A673 (cell line): ENCODE data around the gene SEC31B. TPM values are rescaled to one million over a fixed set of nuclear protein-coding genes. Genes with fewer than 3 reads are reported as not detected.

Experiments used
- BruUV-seq: library from RNA; stranded (reverse); fragments of 400-500 nt; replicated peaks from 2 replicates; lab custom pipeline; 2021; lab: Mats Ljungman, UMichigan
- CTCF ChIA-PET: fragments of 300-600 bp; sonication (Branson Sonifier 250); formaldehyde crosslinking; loops from one replicate; lab custom pipeline; 2022; ENCODE audit warnings: antibody characterized with exemption; lab: Charles Lee
- POLR2A ChIA-PET: fragments of 300-600 bp; sonication (Branson Sonifier 250); formaldehyde crosslinking; loops from one replicate; lab custom pipeline; 2022; ENCODE audit warnings: antibody characterized with exemption; ENCODE audit not compliant: low non-redundant PET; lab: Charles Lee
- DNase-seq: peaks from one replicate; pipeline ENCODE4 v3.0.0-alpha.2; 2015; ENCODE audit warnings: low spot score
- H3K27ac ChIP-seq: fragments of 200-600 bp; sonication (generic); 2 replicates; pipeline ENCODE4 v1.5.1; 2016; ENCODE audit warnings: mixed run types, low read depth, mild to moderate bottlenecking, mixed read lengths, antibody characterized with exemption, low read length; ENCODE audit not compliant: poor library complexity, severe bottlenecking
- H3K27me3 ChIP-seq: fragments of 200-600 bp; sonication (generic); replicated peaks from 2 replicates; pipeline ENCODE4 v1.6.1; 2017; ENCODE audit warnings: mixed run types, low read depth, mild to moderate bottlenecking, mixed read lengths, antibody characterized with exemption, low read length; ENCODE audit not compliant: insufficient read depth, poor library complexity
- H3K36me3 ChIP-seq: fragments of 200-600 bp; sonication (generic); 2 replicates; pipeline ENCODE4 v1.6.1; 2016; ENCODE audit warnings: mixed run types, mild to moderate bottlenecking, mixed read lengths, antibody characterized with exemption, low read length; ENCODE audit not compliant: insufficient read depth, poor library complexity, severe bottlenecking
- H3K4me1 ChIP-seq: fragments of 200-600 bp; sonication (generic); 2 replicates; pipeline ENCODE4 v1.6.1; 2017; ENCODE audit warnings: mixed run types, mild to moderate bottlenecking, mixed read lengths, antibody characterized with exemption, low read length; ENCODE audit not compliant: insufficient read depth, poor library complexity, severe bottlenecking
- H3K4me3 ChIP-seq: fragments of 200-600 bp; sonication (generic); 2 replicates; pipeline ENCODE4 v1.5.1; 2016; ENCODE audit warnings: low read depth, mixed run types, mild to moderate bottlenecking, mixed read lengths, low read length; ENCODE audit not compliant: poor library complexity, severe bottlenecking
- H3K9me3 ChIP-seq: fragments of 200-600 bp; sonication (generic); 2 replicates; pipeline ENCODE4 v1.6.1; 2016; ENCODE audit warnings: mixed run types, low read depth, mild to moderate bottlenecking, mixed read lengths, antibody characterized with exemption, low read length; ENCODE audit not compliant: poor library complexity, severe bottlenecking
- EZH2 ChIP-seq: fragments of 200-600 bp; sonication (generic); IDR thresholded peaks from 2 replicates; pipeline ENCODE4 v1.6.1; 2017; ENCODE audit warnings: borderline replicate concordance, low read depth, mild to moderate bottlenecking, mixed read lengths, antibody characterized with exemption, low read length; ENCODE audit not compliant: poor library complexity, severe bottlenecking
- intact Hi-C: fragments of 100-400 bp; cut with micrococcal nuclease; formaldehyde crosslinking; loops from one replicate; pipeline ENCODE4 v1.10.0; 2022; ENCODE audit not compliant: unreplicated experiment
- total RNA-seq: library from RNA; stranded (reverse); gene quantifications from 2 replicates; pipeline ENCODE4 v1.2.3, GENCODE V29; 2021
- TF ChIP-seq, protein P1 (sequence below): fragments of 300-800, 200-600 bp; sonication (generic); conservative IDR thresholded peaks from 2 replicates; pipeline ENCODE4 v1.5.1; 2017; ENCODE audit warnings: low read depth, mild to moderate bottlenecking, antibody characterized with exemption, low read length, moderate library complexity, mixed read lengths

The SEC31B gene
- total RNA-seq, 1 experiment from 2014 or later = 3.8 TPM

DNA sequence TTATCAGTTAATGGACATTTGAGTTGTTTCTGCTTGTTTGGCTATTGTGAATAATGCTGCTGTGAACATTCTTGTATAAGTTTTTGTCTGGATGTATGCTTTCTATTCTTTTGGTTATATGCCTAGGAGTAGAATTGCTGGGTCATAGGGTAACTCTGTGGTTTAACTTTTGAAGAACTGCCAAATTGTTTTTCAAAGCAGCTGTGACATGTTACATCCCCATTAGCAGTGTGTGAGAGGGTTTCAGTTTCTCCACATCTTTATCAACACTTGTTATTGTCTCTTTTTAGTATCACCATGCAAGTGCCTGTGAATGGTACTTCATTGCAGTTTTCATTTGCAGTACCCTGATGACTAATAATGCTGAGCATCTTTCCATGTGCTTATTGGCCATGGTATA, 12.1 kb upstream of the SEC31B start:
- no peaks in the 10 kb centered on the region for H3K27me3 ChIP-seq
- ChIA-PET CTCF (no interaction called here), POLR2A (no interaction called here)
- peaks cover 13% of the 10 kb centered on the region for H3K4me1 ChIP-seq
- no peaks in the 10 kb centered on the region for H3K9me3 ChIP-seq
- peaks cover 7% of the 10 kb centered on the region for H3K36me3 ChIP-seq
- intact Hi-C loops = no loop called here
- DNase-seq = no peak
- BruUV-seq = no TSS peak
- TF ChIP-seq, protein P1, sequence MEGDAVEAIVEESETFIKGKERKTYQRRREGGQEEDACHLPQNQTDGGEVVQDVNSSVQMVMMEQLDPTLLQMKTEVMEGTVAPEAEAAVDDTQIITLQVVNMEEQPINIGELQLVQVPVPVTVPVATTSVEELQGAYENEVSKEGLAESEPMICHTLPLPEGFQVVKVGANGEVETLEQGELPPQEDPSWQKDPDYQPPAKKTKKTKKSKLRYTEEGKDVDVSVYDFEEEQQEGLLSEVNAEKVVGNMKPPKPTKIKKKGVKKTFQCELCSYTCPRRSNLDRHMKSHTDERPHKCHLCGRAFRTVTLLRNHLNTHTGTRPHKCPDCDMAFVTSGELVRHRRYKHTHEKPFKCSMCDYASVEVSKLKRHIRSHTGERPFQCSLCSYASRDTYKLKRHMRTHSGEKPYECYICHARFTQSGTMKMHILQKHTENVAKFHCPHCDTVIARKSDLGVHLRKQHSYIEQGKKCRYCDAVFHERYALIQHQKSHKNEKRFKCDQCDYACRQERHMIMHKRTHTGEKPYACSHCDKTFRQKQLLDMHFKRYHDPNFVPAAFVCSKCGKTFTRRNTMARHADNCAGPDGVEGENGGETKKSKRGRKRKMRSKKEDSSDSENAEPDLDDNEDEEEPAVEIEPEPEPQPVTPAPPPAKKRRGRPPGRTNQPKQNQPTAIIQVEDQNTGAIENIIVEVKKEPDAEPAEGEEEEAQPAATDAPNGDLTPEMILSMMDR = no peak
- no peak for TF ChIP-seq EZH2
- H3K4me3 ChIP-seq = no peak overlapping the region
- H3K27ac ChIP-seq = no peak overlapping the region

DNA sequence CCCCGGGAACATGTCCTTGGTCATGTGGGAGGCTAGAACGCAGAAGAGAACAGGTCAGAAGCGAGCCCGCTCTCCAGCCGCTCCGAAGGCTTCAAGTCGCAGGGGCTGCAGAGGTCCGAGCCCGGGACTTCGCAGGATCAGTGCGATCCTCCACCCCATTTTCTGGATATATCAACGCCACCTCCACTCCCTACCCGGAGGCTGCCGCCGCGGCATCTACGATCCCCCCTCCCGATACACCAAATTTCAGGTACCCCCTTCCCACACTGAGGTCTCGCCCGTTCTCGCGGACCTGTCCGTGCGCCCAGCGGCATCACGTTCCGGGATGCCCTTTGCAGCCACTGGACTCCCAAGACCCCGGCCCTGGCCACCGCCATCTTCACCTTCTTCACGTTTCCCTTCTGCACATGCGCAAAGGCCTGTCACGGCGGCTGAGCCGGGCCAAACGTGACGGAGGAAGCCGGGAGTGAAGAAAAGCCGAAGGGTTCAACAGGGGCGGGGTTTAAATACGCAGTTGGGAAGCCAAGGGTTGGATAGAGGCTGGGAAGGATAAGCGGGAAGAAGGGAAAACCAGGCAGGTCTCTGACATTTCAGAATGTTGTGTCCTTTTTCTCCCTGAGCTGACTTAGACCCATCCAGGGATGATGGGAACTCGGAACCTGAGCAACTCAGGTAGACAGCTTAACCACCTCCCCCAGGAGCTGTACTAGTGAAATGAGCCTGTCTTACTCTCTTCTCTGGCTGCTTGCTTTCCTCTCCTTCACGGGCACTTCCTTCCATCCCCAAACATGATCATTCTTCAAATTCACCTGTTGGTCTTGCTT, 10.0 kb upstream of the SEC31B start, which contains the start of gene NDUFB8:
Gene NDUFB8 (minus strand): TSS at position 397 of the 824 bp plus-strand sequence. CDS start 20 bp downstream, at position 377.
- POLR2A ChIA-PET = no interaction called here
- CTCF ChIA-PET = no interaction called here
- Histone ChIP-seq H3K36me3 (peaks cover 26% of the 10 kb centered on the region), H3K27me3 (no peaks in the 10 kb centered on the region), H3K4me3 (peak within 1 kb of the TSS; percentile 76), H3K27ac (peak within 1 kb of the TSS; percentile 80), H3K9me3 (no peaks in the 10 kb centered on the region), H3K4me1 (peaks cover 7% of the 10 kb centered on the region)
- intact Hi-C loops = no loop called here
- BruUV-seq = no TSS peak
- peak; percentile 92 for DNase-seq
- TF ChIP-seq, protein P1 = no peak
- TF ChIP-seq EZH2 = no peak

DNA sequence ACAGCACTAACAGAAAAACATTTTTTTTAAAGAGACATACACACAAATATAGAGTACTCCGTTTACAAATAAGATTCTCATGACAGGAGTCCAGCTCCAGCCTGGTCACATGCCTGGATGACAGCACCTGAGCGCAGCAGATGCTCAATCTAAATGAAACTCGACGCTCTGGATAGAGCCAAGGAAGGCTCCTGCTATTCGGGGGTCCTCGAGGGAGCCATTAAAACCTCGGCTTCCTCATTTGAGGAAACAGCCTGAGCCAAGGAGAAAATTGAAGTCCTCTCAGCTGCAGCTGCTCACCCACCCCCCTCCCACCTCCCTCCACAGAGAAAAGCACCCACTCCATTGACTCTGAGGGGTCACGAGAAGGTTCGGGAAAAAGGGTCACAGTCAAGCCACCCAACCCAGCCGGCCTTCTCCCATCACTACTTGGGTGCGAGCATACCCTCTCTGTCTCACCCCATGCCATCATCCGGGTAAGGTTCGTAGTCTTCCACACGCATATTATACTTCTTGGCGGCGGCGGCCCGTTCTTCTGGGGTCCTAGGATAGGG, 9.3 kb upstream of the SEC31B start:
- TF ChIP-seq EZH2 = no peak
- TF ChIP-seq, protein P1 = no peak
- peak overlapping the region; percentile 80 for H3K27ac ChIP-seq
- BruUV-seq = no TSS peak
- ChIA-PET CTCF (no interaction called here), POLR2A (no interaction called here)
- H3K4me1 ChIP-seq = peaks cover 7% of the 10 kb centered on the region
- H3K4me3 ChIP-seq = peak overlapping the region; percentile 76
- H3K27me3 ChIP-seq = no peaks in the 10 kb centered on the region
- intact Hi-C loops = loop anchor here (1.0 kb wide), 1 partner anchor 38 kb away; no protein-coding TSS in a partner anchor
- peaks cover 32% of the 10 kb centered on the region for H3K36me3 ChIP-seq
- DNase-seq = peak; percentile 52
- no peaks in the 10 kb centered on the region for H3K9me3 ChIP-seq
